K562 (cell line): ENCODE data around the gene WWP2. TPM values are rescaled to one million over a fixed set of nuclear protein-coding genes. Genes with fewer than 3 reads are reported as not detected.

Experiments used
- ATAC-seq: fragments of 200-7000 bp; cut with Tn5 transposase; 3 replicates; pipeline ENCODE4 v1.9.1; 2020; ENCODE audit warnings: moderate library complexity
- BruUV-seq: library from RNA; stranded (reverse); fragments of 400-500 nt; replicated peaks from 2 replicates; lab custom pipeline; 2021; lab: Mats Ljungman, UMichigan
- CTCF ChIA-PET: fragments of 300-600 bp; formaldehyde crosslinking; extraction: SDS; loops from one replicate; lab custom pipeline; 2021; ENCODE audit warnings: low intra/inter-chr PET ratio; lab: Yijun Ruan, JAX
- POLR2A ChIA-PET: fragments of 300-600, 350-650 bp; sonication (Branson Sonifier 250); formaldehyde crosslinking; extraction: SDS; loops from one replicate; lab custom pipeline; 2021; ENCODE audit warnings: antibody characterized with exemption, inconsistent platforms; lab: Yijun Ruan, JAX
- DNase-seq, 4 experiments: peaks; one replicate each; pipeline versions ENCODE4 v3.0.0 to v3.0.0-alpha.2; 2011 to 2018; ENCODE audit warnings: low spot score in 3 of 4, mixed read lengths in 3 of 4; ENCODE audit errors: extremely low read depth in 1 of 4
- FAIRE-seq: peaks from 2 replicates; lab custom pipeline; 2011; peaks lifted over from hg19 to GRCh38; lab: Jason Lieb, UNC
- H2AFZ ChIP-seq: 2 replicates; pipeline ENCODE4 v1.6.0; 2011; ENCODE audit warnings: low read depth, low read length, control low read depth, inconsistent platforms
- H3K27ac ChIP-seq: fragments of 200-600 bp; 3 replicates; pipeline ENCODE4 v1.8.0; 2011; ENCODE audit warnings: low read depth, mild to moderate bottlenecking, control low read depth, inconsistent platforms, low read length, moderate library complexity, mixed read lengths; ENCODE audit errors: extremely low read depth
- H3K27me3 ChIP-seq, 2 experiments: fragments of 300-600 bp in 1 of 2; 2 replicates in 1 of 2; 3 replicates in 1 of 2; pipeline versions ENCODE4 v1.6.0 to v1.8.0; 2011; ENCODE audit warnings: inconsistent platforms in 2 of 2, low read length in 2 of 2, mild to moderate bottlenecking in 1 of 2, mixed read lengths in 1 of 2, moderate library complexity in 1 of 2; ENCODE audit not compliant: control insufficient read depth in 2 of 2, insufficient read depth in 2 of 2
- H3K36me3 ChIP-seq: fragments of 300-600 bp; 3 replicates; pipeline ENCODE4 v1.8.0; 2011; ENCODE audit warnings: mild to moderate bottlenecking, low read length, inconsistent platforms; ENCODE audit not compliant: control insufficient read depth, insufficient read depth
- H3K4me1 ChIP-seq, 2 experiments: fragments of 200-600 bp in 1 of 2; replicated peaks in 1 of 2; 2 replicates in 1 of 2; 3 replicates in 1 of 2; pipeline versions ENCODE4 v1.5.1 to v1.8.0; 2011; ENCODE audit warnings: inconsistent platforms in 2 of 2, low read length in 2 of 2, mild to moderate bottlenecking in 1 of 2, mixed read lengths in 1 of 2, moderate library complexity in 1 of 2; ENCODE audit not compliant: control insufficient read depth in 2 of 2, insufficient read depth in 2 of 2
- H3K4me2 ChIP-seq: 2 replicates; pipeline ENCODE4 v1.6.1; 2011; ENCODE audit warnings: low read length, control low read depth, inconsistent platforms, mixed read lengths; ENCODE audit not compliant: insufficient read depth
- H3K4me3 ChIP-seq: fragments of 200-600 bp; sonication (generic), shearing (Covaris generic); 2 replicates; pipeline ENCODE4 v1.5.1; 2016; ENCODE audit warnings: control low read depth, inconsistent platforms
- H3K79me2 ChIP-seq: fragments of 200-600 bp; 3 replicates; pipeline ENCODE4 v1.8.0; 2011; ENCODE audit warnings: low read length, inconsistent platforms; ENCODE audit not compliant: control insufficient read depth, insufficient read depth
- H3K9ac ChIP-seq, 2 experiments: 2 replicates each; pipeline versions ENCODE4 v1.6.0 to v1.6.1; 2011; ENCODE audit warnings: low read depth in 2 of 2, low read length in 2 of 2, control low read depth in 1 of 2, inconsistent platforms in 1 of 2, mild to moderate bottlenecking in 1 of 2, mixed read lengths in 1 of 2; ENCODE audit not compliant: insufficient read depth in 1 of 2
- H3K9me1 ChIP-seq: one replicate; pipeline ENCODE4 v1.6.0; 2011; ENCODE audit warnings: inconsistent platforms, mild to moderate bottlenecking, low read length, moderate library complexity; ENCODE audit not compliant: control insufficient read depth, insufficient read depth
- H3K9me3 ChIP-seq: replicated peaks from 2 replicates; pipeline ENCODE4 v1.5.1; 2011; ENCODE audit warnings: low read depth, low read length, inconsistent platforms; ENCODE audit not compliant: control insufficient read depth, insufficient read depth
- H4K20me1 ChIP-seq: replicated peaks from 2 replicates; pipeline ENCODE4 v1.6.1; 2011; ENCODE audit warnings: low read length, inconsistent platforms, mixed read lengths; ENCODE audit not compliant: control insufficient read depth, insufficient read depth
- C11orf30 ChIP-seq: fragments of 450-650 bp; IDR thresholded peaks from 2 replicates; pipeline ENCODE4 v1.6.1; 2016; ENCODE audit warnings: low read depth, mild to moderate bottlenecking
- CHD1 ChIP-seq: fragments of 200-600 bp; sonication (generic); IDR thresholded peaks from one replicate; pipeline ENCODE4 v1.6.1; 2012; ENCODE audit warnings: mild to moderate bottlenecking, moderate library complexity, low read length, inconsistent platforms
- MAFF ChIP-seq: IDR thresholded peaks from 2 replicates; pipeline ENCODE4 v1.6.1; 2012; ENCODE audit warnings: low read length, improper control_type of control experiment
- MAFG ChIP-seq: fragments of 450-650 bp; conservative IDR thresholded peaks from 2 replicates; pipeline ENCODE4 v1.6.1; 2016; ENCODE audit warnings: missing genetic modification characterization, missing compliant biosample characterization
- MAFK ChIP-seq: IDR thresholded peaks from 2 replicates; pipeline ENCODE4 v1.6.1; 2011; ENCODE audit warnings: low read length, improper control_type of control experiment
- RBBP5 ChIP-seq: fragments of 200-600 bp; sonication (generic); IDR thresholded peaks from 2 replicates; pipeline ENCODE4 v1.6.1; 2012; ENCODE audit warnings: borderline replicate concordance, mild to moderate bottlenecking, low read length, control low read depth, inconsistent platforms; ENCODE audit not compliant: insufficient read depth, poor library complexity, severe bottlenecking
- ZNF184 ChIP-seq: sonication (generic); formaldehyde crosslinking; IDR thresholded peaks from 2 replicates; pipeline ENCODE4 v1.5.0; 2020; ENCODE audit warnings: missing genetic modification reagents
- ZNF277 ChIP-seq: fragments of 250-450 bp; sonication (Bioruptor Pico); IDR thresholded peaks from 2 replicates; pipeline ENCODE4 v1.8.0; 2022; ENCODE audit warnings: inconsistent platforms, mild to moderate bottlenecking, moderate library complexity, borderline replicate concordance
- ZNF316 ChIP-seq: fragments of 450-650 bp; IDR thresholded peaks from 2 replicates; pipeline ENCODE4 v1.6.1; 2016
- ZNF764 ChIP-seq: fragments of 250-450 bp; sonication (Bioruptor Pico); IDR thresholded peaks from 2 replicates; pipeline ENCODE4 v1.4.0; 2020; ENCODE audit warnings: low read depth, mild to moderate bottlenecking, moderate library complexity
- WGBS: fragments of 100-300 bp; shearing (Covaris generic); methylation state at CpG from one replicate; pipeline ENCODE4 v1.1.6; 2016; ENCODE audit warnings: low coverage, mixed read lengths; ENCODE audit not compliant: insufficient coverage; ENCODE audit errors: missing lambda C conversion rate; 5-methylcytosine and 5-hydroxymethylcytosine counted together
- in situ Hi-C: fragments of 300-500 bp; cut with MboI; formaldehyde crosslinking; loops from 4 replicates; pipeline ENCODE4 v1.15.0; 2018; ENCODE audit warnings: inconsistent platforms, mixed read lengths
- intact Hi-C: fragments of 100-400 bp; cut with micrococcal nuclease; formaldehyde crosslinking; loops from 2 replicates; pipeline ENCODE4 v1.14.2; 2022
- polyA plus RNA-seq, 8 experiments: library from polyadenylated mRNA; depleted of rRNA in 4 of 8; stranded (reverse) in 5 of 8; unstranded in 3 of 8; fragments of >200 nt; fragmentation: Nextera tagmentation in 2 of 8; fragmentation: Illumina TruSeq in 1 of 8; extraction: Ambion mirVana in 2 of 8; extraction: Trizol in 1 of 8; gene quantifications; 2 replicates each; pipeline versions ENCODE4 v1.2.1 to v1.2.3, GENCODE V29; 2011 to 2014; ENCODE audit warnings: inconsistent platforms in 1 of 8, missing spikeins in 1 of 8
- total RNA-seq, 7 experiments: library from RNA; depleted of rRNA in 6 of 7; stranded (reverse); fragments of >200 nt in 6 of 7; fragmentation: Illumina TruSeq in 2 of 7; extraction: Trizol in 2 of 7; gene quantifications; 2 replicates each; pipeline versions ENCODE4 v1.2.1 to v1.2.3, GENCODE V29; 2011 to 2021; ENCODE audit warnings: low replicate concordance in 1 of 7

The WWP2 gene
- total and polyA plus RNA-seq, 9 of the 15 experiments (the other 6 are each of a cell fraction or from before 2014, with no cell fraction given), result 1.9 to 34.4 (median 14.6) TPM

DNA sequence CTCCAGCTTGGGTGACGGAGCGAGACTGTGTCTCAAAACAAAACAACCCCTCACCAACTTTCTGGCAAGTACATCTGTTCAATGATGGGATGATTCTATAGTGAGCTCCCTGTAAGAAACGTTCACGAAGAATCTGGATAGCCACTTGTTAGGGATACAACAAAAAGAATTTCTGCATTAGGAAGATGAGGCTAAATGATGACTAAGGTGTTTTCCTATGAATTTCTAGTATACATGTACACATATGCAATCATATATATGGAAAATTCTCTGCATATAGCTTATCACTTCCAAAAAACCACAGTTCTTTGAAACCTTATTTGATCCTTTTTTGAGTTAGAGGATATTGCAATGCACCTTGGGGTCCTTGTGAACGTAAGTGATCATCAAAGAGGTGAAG lies 124.6 kb downstream of the WWP2 start:
- peak; percentile 64 for TF ChIP-seq MAFF
- TF ChIP-seq CHD1, result no peak
- TF ChIP-seq ZNF316, result peak; percentile 83
- no peak for TF ChIP-seq RBBP5
- no peak for TF ChIP-seq ZNF184 (CRISPR knock-in tag)
- TF ChIP-seq ZNF277 (CRISPR knock-in tag), result no peak
- peak; percentile 68 for TF ChIP-seq C11orf30
- no peak for TF ChIP-seq ZNF764 (CRISPR knock-in tag)
- peak; percentile 54; the same call in 1 of the 2 replicates for TF ChIP-seq MAFG (tag)
- TF ChIP-seq MAFK, result peak; percentile 62
- FAIRE-seq (no peak), ATAC-seq (no peak), DNase-seq (no peak)
- Histone ChIP-seq H3K4me3 (no peak overlapping the region), H3K4me2 (no peak overlapping the region), H3K9ac (no peak overlapping the region), H2AFZ (no peak overlapping the region), H3K9me3 (no peaks in the 10 kb centered on the region), H4K20me1 (no peaks in the 10 kb centered on the region), H3K27ac (no peak overlapping the region), H3K79me2 (no peaks in the 10 kb centered on the region), H3K4me1 (no peaks in the 10 kb centered on the region; a peak in 1 of 5 replicates), H3K27me3 (no peaks in the 10 kb centered on the region), H3K9me1 (no peaks in the 10 kb centered on the region), H3K36me3 (peaks cover 9% of the 10 kb centered on the region; the same call in 2 of the 3 replicates)
- POLR2A ChIA-PET, result interaction anchor here (1.2 kb wide), 1 partner anchor 10 kb away, joined by 3 read pairs; no protein-coding TSS in a partner anchor
- intact Hi-C loops, result no loop called here
- no TSS peak for BruUV-seq
- CTCF ChIA-PET, result no interaction called here
- in situ Hi-C loops, result no loop called here
- 68% methylated on average over 5 of the region's 5 CpGs for WGBS
